GM19438 (cell line): ENCODE measurements around the gene GAPDHS.
A peak's percentile ranks its signal among the peaks of the same experiment; 100 is the strongest.

ENCODE experiments used
- ATAC-seq: cut with Tn5 transposase; IDR thresholded peaks from one replicate; pipeline ENCODE4 v1.9.1; 2021; ENCODE audit warnings: low read depth; ENCODE audit not compliant: unreplicated experiment

Gene GAPDHS

GRCh38 chr19:35533201-35533821 is at the start of gene GAPDHS:
TSS of gene GAPDHS (plus strand) at chr19:35533456. CDS start at chr19:35533528, 72 bp downstream.
- ATAC-seq, result no peak

GRCh38 chr19:35484252-35485036 is 48.8 kb upstream of the GAPDHS start:
- peak; percentile 60 for ATAC-seq

GRCh38 chr19:35486268-35486708 is 47.0 kb upstream of the GAPDHS start:
- no peak for ATAC-seq

GRCh38 chr19:35487656-35488182 is 45.5 kb upstream of the GAPDHS start:
- no peak for ATAC-seq

GRCh38 chr19:35488677-35489076 is 44.6 kb upstream of the GAPDHS start:
- ATAC-seq, result no peak

GRCh38 chr19:35490364-35490763 is 42.9 kb upstream of the GAPDHS start, which contains the start of gene KRTDAP:
TSS of gene KRTDAP (minus strand) at chr19:35490464. CDS start at chr19:35490442, 22 bp downstream.
- no peak for ATAC-seq

- no peak for ATAC-seq
Observed at GRCh38 chr19:35491836-35492360, 41.4 kb upstream of the GAPDHS start.

GRCh38 chr19:35493971-35494370 is 39.3 kb upstream of the GAPDHS start:
- ATAC-seq, result no peak

DNA sequence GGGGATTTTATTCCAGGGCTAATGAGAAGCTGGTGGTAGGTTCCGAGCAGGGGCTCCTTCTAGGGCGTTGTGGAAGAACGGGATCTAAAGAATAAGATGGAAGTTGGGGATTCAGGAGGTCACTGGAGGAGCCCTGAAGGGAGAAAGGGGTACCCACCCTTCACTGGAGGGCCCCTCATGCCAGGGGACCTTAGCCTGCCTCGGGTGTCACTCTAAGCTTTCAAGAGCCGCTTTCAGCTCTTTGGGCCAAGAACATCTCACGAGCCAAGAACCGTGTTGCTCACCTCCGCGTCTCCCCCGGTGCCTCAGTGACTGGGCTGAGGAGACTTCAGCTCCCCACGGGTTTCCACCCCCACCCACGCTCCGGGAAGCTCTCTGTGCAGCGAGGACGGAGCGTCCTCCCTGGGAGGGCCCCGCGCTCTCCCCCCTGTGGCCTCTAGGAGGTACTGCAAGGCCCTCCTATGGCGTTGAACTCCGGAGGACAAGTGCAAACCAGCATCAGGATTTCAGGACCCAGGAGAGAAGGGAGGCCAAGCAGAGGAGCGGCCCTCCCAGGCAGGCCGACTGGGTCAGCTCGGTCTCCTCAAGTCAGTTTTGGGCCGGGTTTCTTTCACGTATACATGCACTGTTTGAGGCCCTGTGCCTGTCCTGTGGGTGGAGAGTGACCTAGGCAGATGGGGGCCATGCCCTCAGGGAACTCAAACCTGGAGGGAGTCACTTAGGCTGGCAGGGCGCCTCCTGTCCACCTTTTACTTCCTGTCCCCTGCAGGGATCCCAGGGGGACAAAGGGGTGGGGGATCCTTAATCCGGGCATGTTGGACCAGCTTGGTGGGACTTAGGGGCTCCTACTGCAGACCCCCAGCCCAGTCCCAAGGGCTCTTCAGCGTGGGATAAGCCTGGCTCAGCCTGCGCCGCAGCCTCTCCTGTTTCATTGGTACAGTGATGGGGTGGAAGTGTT is 37.9 kb upstream of the GAPDHS start:
- no peak for ATAC-seq

DNA sequence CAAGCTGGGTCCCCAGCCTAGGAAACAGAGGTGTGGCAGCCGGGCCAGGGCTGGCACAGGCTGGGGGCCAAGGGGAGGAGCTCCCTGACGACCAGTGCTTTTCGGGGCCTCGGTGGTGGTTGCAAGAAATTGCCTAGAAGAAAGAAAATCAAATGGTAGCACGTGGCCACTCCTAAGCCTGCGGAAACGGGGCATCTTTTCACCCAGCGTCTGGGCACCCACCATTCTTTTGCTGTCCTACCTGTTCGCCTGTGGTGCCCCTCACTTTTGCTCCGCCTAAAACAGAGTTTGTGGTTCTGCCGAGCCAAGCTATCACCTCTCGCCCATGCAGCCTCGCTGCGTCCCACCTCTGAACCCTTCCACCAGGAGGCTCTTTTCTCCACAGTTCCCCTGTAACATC is 35.9 kb upstream of the GAPDHS start:
- ATAC-seq, result no peak

DNA sequence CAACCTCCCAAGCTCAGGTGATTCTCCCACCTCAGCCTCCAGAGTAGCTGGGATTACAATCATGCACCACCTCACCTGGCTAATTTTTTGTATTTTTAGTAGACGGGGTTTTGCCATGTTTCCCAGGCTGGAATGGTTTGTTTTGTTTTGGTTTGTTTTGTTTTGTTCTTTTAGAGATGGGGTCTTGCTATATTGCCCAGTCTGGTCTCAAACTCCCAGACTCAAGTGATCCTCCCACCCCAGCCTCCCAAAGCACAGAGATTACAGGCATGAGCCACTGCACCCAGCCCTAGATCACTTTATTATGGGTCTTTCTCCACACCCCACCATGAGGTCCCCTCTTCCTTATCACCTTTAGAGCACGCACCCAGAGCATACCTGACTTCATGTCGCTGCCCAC is 35.0 kb upstream of the GAPDHS start:
- ATAC-seq, result no peak

DNA sequence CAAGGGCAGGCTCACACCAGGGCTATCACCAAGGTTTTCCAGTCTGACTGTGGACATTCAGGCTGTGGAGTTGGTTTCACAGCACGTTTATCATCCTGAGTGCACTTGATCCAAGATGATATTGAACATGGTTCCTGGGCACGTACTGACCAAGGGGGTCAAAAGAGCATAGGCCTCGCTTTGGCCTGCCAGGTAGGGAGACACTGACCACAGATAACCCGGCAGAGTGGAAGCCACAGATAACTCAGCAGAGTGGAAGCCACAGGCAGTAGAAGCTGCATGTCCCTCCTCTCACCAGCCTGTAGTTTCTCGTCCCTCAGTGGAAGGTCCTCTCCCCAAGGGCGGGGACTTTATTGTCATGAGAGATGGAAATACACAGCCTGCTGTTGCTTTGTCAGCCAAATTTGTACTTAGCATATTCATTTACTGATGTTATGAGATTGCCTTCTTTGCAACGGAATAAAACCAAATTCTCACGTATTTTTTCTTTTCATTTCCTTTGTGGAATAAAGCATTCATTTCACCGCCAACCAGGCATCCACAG is 34.2 kb upstream of the GAPDHS start:
- ATAC-seq, result no peak

DNA sequence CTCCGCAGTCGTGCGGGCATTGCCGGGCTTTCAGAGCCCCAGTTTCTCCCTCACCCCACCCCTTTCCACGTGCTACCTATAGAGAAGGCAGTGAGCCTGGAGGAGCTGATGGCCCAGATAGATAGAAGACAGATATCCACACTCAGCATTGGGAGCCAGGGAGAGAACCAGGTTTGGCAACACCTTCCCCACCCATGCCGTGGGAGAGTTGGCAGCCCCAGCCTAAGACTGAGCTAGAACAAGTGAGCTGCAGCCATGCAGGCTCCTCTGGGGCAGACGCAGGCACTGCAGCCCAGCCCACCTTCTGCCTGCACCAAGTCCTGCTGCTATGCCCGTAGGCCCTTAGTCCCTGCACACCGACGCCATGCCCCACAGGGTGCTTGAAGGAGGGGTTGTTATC is 32.6 kb upstream of the GAPDHS start:
- no peak for ATAC-seq

- no peak for ATAC-seq
Observed at GRCh38 chr19:35501684-35502083, 31.6 kb upstream of the GAPDHS start.

DNA sequence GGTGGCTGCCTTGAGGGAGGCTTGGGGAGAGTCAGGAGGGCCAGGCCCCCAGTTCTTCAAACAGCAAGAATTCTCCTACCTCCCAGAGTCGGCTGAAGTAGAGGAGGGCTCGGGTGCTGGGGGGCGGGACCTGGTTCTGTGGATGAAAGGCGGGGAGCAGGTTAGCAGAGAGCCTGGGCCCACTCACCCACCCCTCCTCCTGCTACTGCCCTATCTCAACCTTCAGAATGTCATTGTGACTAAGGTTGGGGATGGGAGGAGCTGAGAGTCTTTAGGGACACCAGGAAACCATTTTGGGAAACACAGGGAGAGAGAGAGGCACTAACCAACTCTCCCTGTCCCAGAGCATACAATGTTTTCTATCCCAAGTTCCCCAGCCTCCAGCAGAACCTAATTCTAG is 30.5 kb upstream of the GAPDHS start:
- ATAC-seq, result no peak

- ATAC-seq, result no peak
Observed at GRCh38 chr19:35506011-35506410, 27.2 kb upstream of the GAPDHS start.

DNA sequence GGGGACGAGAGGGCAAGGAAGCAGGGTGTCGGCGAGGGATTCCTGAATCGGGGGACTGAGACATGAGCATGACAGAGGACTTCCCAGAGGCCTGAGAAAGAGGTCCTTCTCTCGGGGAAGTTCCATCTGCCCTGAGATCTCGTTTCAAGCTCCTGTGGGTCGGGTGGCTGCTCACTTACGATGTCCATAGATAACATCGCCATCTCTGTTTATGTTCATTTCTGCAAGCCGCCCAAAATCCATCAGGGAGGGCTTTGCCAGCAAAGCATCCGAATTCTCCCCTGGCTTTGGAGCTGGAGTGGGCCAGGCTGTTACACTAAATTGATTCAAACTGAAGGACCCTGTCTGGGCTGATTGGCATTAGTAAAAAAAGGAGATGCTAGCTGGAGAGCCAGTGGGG is 25.7 kb upstream of the GAPDHS start:
- ATAC-seq, result no peak

DNA sequence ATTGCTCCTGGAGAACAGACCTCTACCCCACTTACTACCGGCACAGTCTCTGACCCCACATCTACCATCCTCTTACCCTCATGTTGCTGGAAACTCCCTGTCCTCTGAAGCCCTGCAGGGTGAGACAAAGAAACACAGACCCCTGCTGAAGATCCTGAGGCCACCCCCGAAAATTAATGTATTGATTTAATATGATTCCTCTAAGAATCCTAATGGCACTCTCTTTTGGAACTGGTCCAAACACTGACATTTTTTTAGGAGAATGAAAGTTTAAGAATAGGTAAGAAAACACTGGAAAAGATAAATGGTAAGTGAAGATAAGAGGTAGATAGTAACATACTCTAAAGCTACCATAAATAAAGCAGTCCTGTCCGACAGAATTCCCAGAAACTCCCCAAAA is 25.1 kb upstream of the GAPDHS start:
- no peak for ATAC-seq

- ATAC-seq, result no peak
Observed at GRCh38 chr19:35509018-35509652, 24.1 kb upstream of the GAPDHS start.
